Measurements from ENCODE around the gene FAM110C.
"Not testable (repeated sequence)": the region's sequence is repeated elsewhere in the genome, so short reads cannot be mapped to it uniquely, and the experiment has no call there.

FAM110C gene

GRCh38 chr2:23283-23682 lies 23.0 kb downstream of the FAM110C start:
- no peak overlapping the region for H3K4me3 ChIP-seq
- TF ChIP-seq EZH2 (IDR thresholded peaks at IDR 0.05) (no peak), FOXP2 (optimal IDR thresholded peaks at IDR 0.05; ENCODE audit: control extremely low read depth, extremely low read length, insufficient read depth) (no peak), POLR2AphosphoS5 (IDR thresholded peaks at IDR 0.05; ENCODE audit: borderline replicate concordance, low read depth, low read length) (no peak)
- no peaks in the 10 kb centered on the region for H3K9me3 ChIP-seq (ENCODE audit: low read depth, low read length)
- no peaks in the 10 kb centered on the region for H3K36me3 ChIP-seq (ENCODE audit: insufficient read depth, low read length)
- DNase-seq (ENCODE audit: low read depth, low spot score) = no peak
- H3K27ac ChIP-seq = no peak overlapping the region
- no peak overlapping the region for H3K9ac ChIP-seq (ENCODE audit: insufficient read length)

GRCh38 chr2:22244-22643 lies 24.1 kb downstream of the FAM110C start:
- not testable (repeated sequence) for H3K9me3 ChIP-seq (ENCODE audit: low read depth, low read length); H3K36me3 ChIP-seq (ENCODE audit: insufficient read depth, low read length); H3K9ac ChIP-seq (ENCODE audit: insufficient read length); H3K27ac ChIP-seq; H3K4me3 ChIP-seq; DNase-seq (ENCODE audit: low read depth, low spot score)

- H3K36me3 ChIP-seq (ENCODE audit: insufficient read depth, low read length) = not testable (repeated sequence)
Measured at GRCh38 chr2:20259-20658, 26.0 kb downstream of the FAM110C start.

GRCh38 chr2:19505-19904 lies 26.8 kb downstream of the FAM110C start:
- Histone ChIP-seq H3K27ac (no peak overlapping the region), H3K4me3 (no peak overlapping the region), H3K9me3 (ENCODE audit: low read depth, low read length) (no peaks in the 10 kb centered on the region), H3K36me3 (ENCODE audit: insufficient read depth, low read length) (no peaks in the 10 kb centered on the region), H3K9ac (ENCODE audit: insufficient read length) (no peak overlapping the region)
- DNase-seq (ENCODE audit: low read depth, low spot score) = no peak
- TF ChIP-seq FOXP2 (optimal IDR thresholded peaks at IDR 0.05; ENCODE audit: control extremely low read depth, extremely low read length, insufficient read depth) (no peak), EZH2 (IDR thresholded peaks at IDR 0.05) (no peak), POLR2AphosphoS5 (IDR thresholded peaks at IDR 0.05; ENCODE audit: borderline replicate concordance, low read depth, low read length) (no peak)

More at GRCh38 chr2:20259-20658, 26.0 kb downstream of the FAM110C start:
- DNase-seq (ENCODE audit: low read depth, low spot score); H3K9me3 ChIP-seq (ENCODE audit: low read depth, low read length); H3K4me3 ChIP-seq; H3K9ac ChIP-seq (ENCODE audit: insufficient read length); H3K27ac ChIP-seq: not testable (repeated sequence)

- no peak overlapping the region for H3K4me3 ChIP-seq
- H3K27ac ChIP-seq = no peak overlapping the region
- H3K9ac ChIP-seq (ENCODE audit: insufficient read length) = no peak overlapping the region
- no peaks in the 10 kb centered on the region for H3K36me3 ChIP-seq (ENCODE audit: insufficient read depth, low read length)
- DNase-seq (ENCODE audit: low read depth, low spot score) = no peak
- TF ChIP-seq EZH2 (IDR thresholded peaks at IDR 0.05) (no peak), POLR2AphosphoS5 (IDR thresholded peaks at IDR 0.05; ENCODE audit: borderline replicate concordance, low read depth, low read length) (no peak), FOXP2 (optimal IDR thresholded peaks at IDR 0.05; ENCODE audit: control extremely low read depth, extremely low read length, insufficient read depth) (no peak)
- no peaks in the 10 kb centered on the region for H3K9me3 ChIP-seq (ENCODE audit: low read depth, low read length)
Measured at GRCh38 chr2:18402-19271, 27.7 kb downstream of the FAM110C start.

GRCh38 chr2:15916-16315 lies 30.4 kb downstream of the FAM110C start:
- not testable (repeated sequence) for DNase-seq (ENCODE audit: low read depth, low spot score); H3K27ac ChIP-seq; H3K4me3 ChIP-seq; H3K9ac ChIP-seq (ENCODE audit: insufficient read length); H3K36me3 ChIP-seq (ENCODE audit: insufficient read depth, low read length); H3K9me3 ChIP-seq (ENCODE audit: low read depth, low read length)

- Histone ChIP-seq H3K27ac (no peak overlapping the region), H3K9me3 (ENCODE audit: low read depth, low read length) (no peaks in the 10 kb centered on the region), H3K9ac (ENCODE audit: insufficient read length) (no peak overlapping the region), H3K36me3 (ENCODE audit: insufficient read depth, low read length) (no peaks in the 10 kb centered on the region), H3K4me3 (no peak overlapping the region)
- no peak for DNase-seq (ENCODE audit: low read depth, low spot score)
- TF ChIP-seq POLR2AphosphoS5 (IDR thresholded peaks at IDR 0.05; ENCODE audit: borderline replicate concordance, low read depth, low read length) (no peak), EZH2 (IDR thresholded peaks at IDR 0.05) (no peak), FOXP2 (optimal IDR thresholded peaks at IDR 0.05; ENCODE audit: control extremely low read depth, extremely low read length, insufficient read depth) (no peak)
Measured at GRCh38 chr2:11248-11941, 34.9 kb downstream of the FAM110C start.

GRCh38 chr2:10222-10875 lies 36.0 kb downstream of the FAM110C start:
- H3K27ac ChIP-seq = no peak overlapping the region
- H3K36me3 ChIP-seq (ENCODE audit: insufficient read depth, low read length) = no peaks in the 10 kb centered on the region
- no peak overlapping the region for H3K4me3 ChIP-seq
- no peaks in the 10 kb centered on the region for H3K9me3 ChIP-seq (ENCODE audit: low read depth, low read length)
- TF ChIP-seq FOXP2 (optimal IDR thresholded peaks at IDR 0.05; ENCODE audit: control extremely low read depth, extremely low read length, insufficient read depth) (no peak), EZH2 (IDR thresholded peaks at IDR 0.05) (no peak), POLR2AphosphoS5 (IDR thresholded peaks at IDR 0.05; ENCODE audit: borderline replicate concordance, low read depth, low read length) (no peak)
- no peak for DNase-seq (ENCODE audit: low read depth, low spot score)
- no peak overlapping the region for H3K9ac ChIP-seq (ENCODE audit: insufficient read length)

Measured in SK-N-MC (cell line).